Melanocyte of skin (primary cell): ENCODE measurements around the gene PKM. TPM values are rescaled to one million over a fixed set of nuclear protein-coding genes. Genes with fewer than 3 reads are reported as not detected.

ENCODE experiments used
- total RNA-seq, 2 donors: library from RNA; depleted of rRNA; stranded (reverse); fragments of >200 nt; gene quantifications; 2 replicates each; pipeline ENCODE4 v1.2.3, GENCODE V29; 2012

Gene PKM
- 1,000 to 10,000 TPM; 1,343 to 1,745 TPM for total RNA-seq

DNA sequence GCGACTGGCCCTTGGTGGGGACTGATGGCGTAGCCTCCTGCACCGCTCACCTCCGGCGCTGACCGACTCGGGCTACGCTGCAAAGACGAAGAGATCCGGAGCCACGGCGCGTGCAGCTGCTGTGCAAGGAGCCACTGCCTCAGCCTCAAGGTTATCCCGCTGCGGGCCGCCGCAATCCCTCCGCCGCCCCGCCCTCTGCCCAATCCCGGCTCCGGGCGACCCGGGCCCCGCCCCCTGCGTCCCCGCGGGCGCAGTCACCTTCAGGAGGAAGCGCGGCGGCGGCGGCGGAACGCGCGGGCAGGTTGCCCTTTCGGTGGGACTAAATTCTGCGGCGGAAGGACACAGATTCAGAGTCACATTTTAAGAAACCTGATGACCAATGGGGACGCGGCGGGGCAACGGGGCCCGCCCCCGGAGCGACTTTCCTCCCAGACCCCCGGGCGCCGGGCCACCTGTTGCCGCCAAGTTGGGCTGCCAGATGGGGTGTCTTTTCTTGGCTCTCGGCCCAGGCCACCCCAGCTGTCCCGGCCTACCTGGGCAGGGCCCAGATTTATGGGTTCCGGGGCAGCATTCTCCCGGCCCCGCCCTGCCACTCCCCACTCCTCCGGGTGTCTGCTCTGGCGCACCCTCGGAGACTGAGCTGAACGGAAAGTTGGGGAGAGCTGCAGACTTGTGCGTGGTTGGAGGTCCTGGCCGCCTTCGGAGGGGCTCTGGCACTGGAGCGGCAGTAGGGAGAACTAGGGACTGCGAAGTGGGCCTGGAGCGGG lies at the start of gene PKM:
PKM (minus strand) TSS at position 125 of the 767 bp plus-strand sequence. CDS start 12,093 bp downstream, outside the sequence.

DNA sequence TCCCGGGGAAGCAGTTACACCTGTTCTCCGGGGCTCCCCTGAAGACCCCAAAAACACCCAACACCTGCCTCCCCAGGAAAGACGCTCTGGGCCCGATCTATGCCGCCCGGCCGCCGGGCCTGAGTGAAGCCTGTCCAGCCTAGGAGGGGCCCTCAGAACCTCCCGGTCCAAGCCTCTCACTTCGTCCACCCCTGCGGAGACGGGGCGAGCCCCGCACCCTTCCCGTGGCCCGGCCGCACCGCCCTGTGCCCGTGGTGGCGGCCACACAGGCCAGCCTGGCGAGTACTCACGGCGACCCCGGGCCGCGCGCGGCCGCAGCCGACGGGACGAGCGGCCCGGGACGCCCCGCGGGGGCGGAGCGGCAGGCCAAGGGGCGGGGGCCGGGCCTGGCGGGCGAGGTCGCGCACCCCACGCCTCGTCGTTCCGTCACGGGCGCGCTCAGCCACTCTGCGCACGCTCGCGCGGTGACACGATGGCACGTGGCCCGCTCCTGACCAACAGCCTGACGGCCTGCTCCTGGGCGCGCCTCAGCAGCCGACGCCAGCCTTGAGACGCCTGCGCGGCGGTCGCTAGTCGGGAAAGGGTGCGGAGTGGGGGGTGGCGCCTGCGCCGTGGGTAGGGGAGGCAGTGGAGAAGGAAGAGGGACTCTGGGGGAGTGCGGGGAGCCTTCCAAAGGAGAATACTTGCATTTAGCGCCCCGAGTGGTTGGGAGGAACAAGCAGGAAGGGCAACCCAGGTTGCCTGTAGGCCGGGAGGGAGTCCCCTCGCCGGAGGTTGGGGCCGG lies 41.4 kb upstream of the PKM start, which contains the start of gene PARP6:
PARP6 (minus strand) TSS at position 342 of the 784 bp plus-strand sequence. CDS start 5,077 bp downstream, outside the sequence.

DNA sequence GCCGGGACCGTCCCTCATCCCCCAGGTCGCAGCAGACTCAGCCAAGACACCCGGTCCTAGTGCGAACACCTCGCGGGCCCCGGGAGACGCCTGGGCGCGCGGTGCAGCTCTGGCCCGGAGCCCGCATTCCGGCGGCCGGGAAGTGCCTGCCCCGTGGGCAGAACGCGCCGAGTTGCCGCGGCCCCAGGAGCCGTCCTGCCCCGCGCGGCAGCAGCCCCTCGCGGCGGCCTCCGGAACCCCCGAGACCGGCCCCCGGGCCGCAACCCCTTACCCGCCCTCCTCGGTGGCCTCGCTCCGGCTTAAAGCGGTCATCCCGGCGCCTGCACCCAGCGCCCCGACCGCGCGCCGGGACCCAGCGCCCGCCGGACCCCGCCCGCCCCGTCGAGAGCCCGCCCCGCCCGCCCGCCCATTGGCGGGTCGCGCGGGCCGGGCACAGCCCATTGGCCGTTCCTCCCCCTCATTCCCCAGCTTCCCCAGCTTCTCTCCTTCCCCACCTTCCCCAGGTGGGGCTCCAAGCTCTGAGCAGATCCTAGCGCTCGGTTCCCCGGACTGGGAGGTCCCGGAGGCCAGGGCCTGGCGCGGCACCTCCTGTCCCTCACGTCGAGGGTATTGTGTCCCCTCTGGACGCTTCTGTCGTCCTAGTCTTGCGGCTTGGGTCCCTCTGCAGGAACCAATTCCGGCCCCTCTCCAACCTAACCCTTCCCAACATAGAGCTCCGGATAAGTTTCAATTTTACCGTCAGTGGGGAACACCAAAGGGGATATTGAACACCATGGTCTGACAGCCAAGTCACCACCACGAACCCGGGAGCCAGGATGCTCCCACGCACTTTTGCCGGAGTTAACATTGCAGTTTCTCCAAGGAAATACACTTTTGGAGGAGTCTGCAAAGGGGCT lies 33.3 kb downstream of the PKM start, which contains the start of gene GRAMD2A:
GRAMD2A (minus strand) TSS at position 328 of the 896 bp plus-strand sequence.

Other genes with a start within 250 kb of the PKM start
- 10 to 100 TPM; 25.6 to 26.2 TPM for gene MYO9A, start 113.0 kb downstream of the PKM start, total RNA-seq
- gene SENP8, start 112.8 kb downstream of the PKM start, total RNA-seq, result 1 to 10 TPM; 1.7 TPM
- not detected for gene GRAMD2A, start 33.4 kb downstream of the PKM start, total RNA-seq
- 10 to 100 TPM; 26.0 to 50.2 TPM for gene PARP6, start 41.4 kb upstream of the PKM start, total RNA-seq
- gene CELF6, start 89.0 kb upstream of the PKM start, total RNA-seq, result under 1 TPM in 1 of 2 donors, not detected in 1; 0.33 TPM
- 100 to 1,000 TPM; 107 to 135 TPM for gene HEXA, start 144.8 kb upstream of the PKM start, total RNA-seq
- gene TMEM202, start 167.1 kb upstream of the PKM start, total RNA-seq, result not detected
- gene ARIH1, start 243.1 kb upstream of the PKM start, total RNA-seq, result 10 to 100 TPM; 22.0 to 38.3 TPM